Measurements from ENCODE around the gene DGKI.
"Not testable (repeated sequence)": the region's sequence is repeated elsewhere in the genome, so short reads cannot be mapped to it uniquely, and the experiment has no call there.

DGKI gene

DNA sequence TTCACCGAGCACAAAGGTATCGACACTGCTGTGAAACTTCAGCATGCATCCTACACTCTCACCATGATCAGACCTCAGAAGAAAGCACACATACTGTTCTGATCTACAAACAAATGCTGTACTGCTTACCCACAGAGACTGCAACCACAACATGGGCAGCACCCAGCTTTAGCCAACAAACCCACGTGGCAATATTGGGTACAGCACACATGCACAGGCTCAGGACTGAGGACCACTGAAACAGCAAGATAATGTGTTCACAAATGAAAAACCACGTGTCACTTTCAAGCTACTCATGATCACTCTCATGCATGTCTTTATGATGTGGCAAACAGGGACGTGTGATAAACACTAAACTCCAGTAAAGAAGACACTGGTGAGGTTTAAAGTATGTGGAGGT, 383.9 kb downstream of the DGKI start:
- no peak for DNase-seq (ENCODE audit: low spot score)

DNA sequence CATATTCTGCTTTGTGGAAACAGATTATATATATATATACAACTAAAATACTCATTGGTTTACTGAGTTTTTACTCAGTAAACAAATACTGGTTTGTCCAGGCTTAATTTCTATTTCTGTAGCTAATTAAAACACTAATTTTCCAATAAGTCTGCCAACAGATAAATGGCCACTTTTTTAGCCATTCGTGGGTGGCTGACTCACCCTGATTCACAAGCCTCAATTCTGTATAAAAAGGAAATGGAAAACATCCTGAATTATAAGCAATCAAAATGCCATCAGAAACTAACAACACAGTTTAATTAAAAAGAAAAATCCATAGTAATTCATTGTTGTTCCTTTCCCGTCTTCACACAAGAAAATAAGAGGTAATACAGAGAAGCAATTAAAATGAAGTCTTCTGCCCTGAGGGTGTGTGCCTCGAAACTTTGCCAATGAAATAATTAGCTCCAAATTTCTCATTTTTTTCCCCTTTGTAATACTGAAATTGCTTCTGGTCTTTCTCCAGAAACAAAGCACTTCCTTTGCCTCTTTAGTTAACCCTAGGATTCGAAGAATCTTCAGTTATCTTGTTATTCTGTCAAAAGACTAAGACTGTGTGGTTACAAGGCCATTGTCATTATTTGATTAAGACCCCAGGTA, 384.6 kb downstream of the DGKI start:
- DNase-seq (ENCODE audit: low spot score) = no peak

DNA sequence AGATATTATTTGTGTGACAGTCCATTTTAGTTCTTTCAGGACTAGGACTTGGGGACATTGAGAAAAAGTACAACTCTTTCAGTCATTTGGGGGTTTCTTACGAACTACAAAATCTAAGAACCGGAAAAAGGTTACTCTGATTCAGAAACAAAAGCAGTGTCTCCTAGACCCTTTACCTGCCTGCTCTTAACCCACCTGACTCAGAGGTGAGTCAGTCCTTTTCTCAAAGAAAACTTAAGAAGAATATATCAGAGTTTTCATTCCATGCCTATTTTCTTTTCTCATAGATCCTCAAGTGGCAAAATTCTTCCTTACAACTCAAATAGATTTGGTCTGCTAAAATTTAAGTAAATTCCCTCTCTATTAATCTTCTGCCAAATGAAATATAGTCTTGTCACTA, 388.4 kb downstream of the DGKI start:
- DNase-seq (ENCODE audit: low spot score) = no peak

- no peak for DNase-seq (ENCODE audit: low spot score)
Observed at GRCh38 chr7:137454767-137455166, 392.0 kb downstream of the DGKI start.

- peak; percentile 20 for DNase-seq (ENCODE audit: low spot score)
Observed at GRCh38 chr7:137454246-137454724, 392.5 kb downstream of the DGKI start.

DNA sequence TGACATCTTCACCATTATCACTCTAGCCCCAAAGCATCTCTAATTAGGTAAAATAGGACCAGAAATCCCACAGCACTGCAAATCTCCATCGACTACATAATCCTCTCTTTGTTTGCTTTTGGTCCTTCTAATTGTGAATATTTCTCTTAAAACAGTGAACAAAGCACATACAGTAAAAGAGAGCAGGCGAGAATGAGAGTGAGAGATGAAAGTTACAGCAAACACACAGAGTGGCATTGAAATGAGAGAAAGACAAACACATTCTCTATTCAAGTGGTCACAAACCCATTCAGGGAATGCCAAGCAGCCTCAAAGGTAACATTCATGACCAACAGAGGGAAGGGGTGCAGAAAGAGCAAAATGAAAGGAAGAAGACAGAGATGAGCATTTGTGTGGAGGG, 393.4 kb downstream of the DGKI start:
- DNase-seq (ENCODE audit: low spot score) = no peak

GRCh38 chr7:137449016-137449415, 397.8 kb downstream of the DGKI start:
- DNase-seq (ENCODE audit: low spot score) = no peak

- not testable (repeated sequence) for DNase-seq (ENCODE audit: low spot score)
Observed at GRCh38 chr7:137448572-137448971, 398.2 kb downstream of the DGKI start.

- no peak for DNase-seq (ENCODE audit: low spot score)
Observed at GRCh38 chr7:137446025-137446424, 400.7 kb downstream of the DGKI start.

- DNase-seq (ENCODE audit: low spot score) = no peak
Observed at GRCh38 chr7:137445268-137445667, 401.5 kb downstream of the DGKI start.

DNA sequence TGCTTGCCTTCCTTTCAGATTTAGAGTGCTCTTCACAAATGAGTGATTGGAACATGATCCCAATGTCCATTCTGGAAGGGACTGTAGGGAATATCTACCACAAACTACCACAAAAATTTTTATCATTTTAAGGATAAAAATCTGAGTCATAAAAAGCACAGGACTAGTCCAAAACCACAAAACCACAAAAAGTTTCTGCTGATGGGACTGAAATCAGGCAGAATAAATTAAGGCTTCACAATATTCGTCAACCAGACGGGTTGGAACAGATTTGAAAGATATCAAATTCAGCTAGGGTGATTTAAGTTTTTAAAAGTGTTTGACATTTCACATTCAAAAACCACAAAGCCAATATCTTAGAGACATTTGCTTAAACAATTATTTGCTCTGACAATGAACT, 403.2 kb downstream of the DGKI start:
- DNase-seq (ENCODE audit: low spot score) = no peak

- no peak for DNase-seq (ENCODE audit: low spot score)
Observed at GRCh38 chr7:137441451-137441850, 405.3 kb downstream of the DGKI start.

DNA sequence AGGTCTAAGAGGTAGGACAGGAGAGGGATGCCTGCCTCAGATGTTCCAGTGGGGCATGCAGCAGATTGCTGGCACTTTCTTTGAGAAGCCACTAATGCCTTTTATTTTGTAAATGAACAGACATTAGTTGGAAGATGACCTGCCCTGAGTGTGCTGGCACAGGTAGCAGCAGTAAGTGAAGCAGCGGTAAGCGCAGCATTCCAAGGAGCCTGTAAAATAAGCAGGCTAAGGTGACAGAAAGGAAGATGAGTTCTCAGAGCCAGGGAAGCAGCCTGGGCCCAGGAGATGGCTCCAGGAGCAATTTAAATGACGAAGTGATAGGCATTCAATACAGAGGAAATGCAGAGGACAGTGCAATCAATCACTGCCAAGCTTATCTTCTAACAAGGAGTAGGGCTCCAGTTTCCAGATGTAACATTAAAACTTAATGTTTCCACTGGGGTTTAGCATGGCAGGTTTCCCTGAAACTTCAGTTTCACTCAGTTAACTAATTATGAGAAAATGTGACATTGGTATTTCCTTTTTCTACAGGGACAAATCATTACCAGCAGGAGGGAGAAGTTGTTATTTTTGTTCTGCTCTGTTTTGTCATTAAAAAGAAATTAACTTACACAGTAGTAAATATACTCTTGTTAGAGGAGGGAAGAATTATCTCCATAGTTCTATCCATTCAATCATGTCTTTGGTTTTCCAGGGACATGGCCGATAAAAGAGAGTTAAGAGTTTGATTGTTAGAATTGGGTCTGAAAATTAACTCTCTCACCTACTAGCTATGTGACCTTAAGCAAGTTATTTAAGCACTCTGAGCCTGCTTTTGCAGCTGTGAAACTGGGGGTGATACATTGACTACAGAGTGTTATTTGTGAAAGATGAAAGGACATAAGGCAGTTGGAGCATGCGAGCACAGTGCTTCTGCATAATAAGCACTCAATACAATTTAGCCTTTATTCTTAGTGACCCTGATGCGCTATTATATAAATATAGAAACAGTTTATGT, 406.6 kb downstream of the DGKI start:
- no peak for DNase-seq (ENCODE audit: low spot score)

- no peak for DNase-seq (ENCODE audit: low spot score)
Observed at GRCh38 chr7:137434946-137435345, 411.8 kb downstream of the DGKI start.

- no peak for DNase-seq (ENCODE audit: low spot score)
Observed at GRCh38 chr7:137434530-137434929, 412.2 kb downstream of the DGKI start.

- no peak for DNase-seq (ENCODE audit: low spot score)
Observed at GRCh38 chr7:137423321-137423720, 423.5 kb downstream of the DGKI start.

DNA sequence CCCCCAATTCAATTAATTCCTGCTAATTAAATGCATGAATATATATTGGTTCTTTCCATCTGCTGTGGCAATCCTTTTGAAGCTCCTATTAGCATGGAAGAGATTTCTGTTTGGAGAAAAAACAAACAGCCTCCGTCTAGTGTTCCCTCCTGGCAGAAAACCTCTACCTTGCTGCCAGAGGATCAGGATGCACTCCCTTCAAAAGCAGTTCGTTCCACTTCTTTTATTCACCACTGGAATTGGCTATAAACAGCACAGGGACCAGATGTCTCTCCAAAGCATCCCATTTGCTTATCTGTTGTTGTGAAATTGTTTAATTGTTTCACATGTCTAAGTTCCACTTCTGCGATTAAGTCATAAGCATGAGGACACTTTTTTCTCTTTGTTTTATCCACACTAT, 425.4 kb downstream of the DGKI start:
- no peak for DNase-seq (ENCODE audit: low spot score)

DNA sequence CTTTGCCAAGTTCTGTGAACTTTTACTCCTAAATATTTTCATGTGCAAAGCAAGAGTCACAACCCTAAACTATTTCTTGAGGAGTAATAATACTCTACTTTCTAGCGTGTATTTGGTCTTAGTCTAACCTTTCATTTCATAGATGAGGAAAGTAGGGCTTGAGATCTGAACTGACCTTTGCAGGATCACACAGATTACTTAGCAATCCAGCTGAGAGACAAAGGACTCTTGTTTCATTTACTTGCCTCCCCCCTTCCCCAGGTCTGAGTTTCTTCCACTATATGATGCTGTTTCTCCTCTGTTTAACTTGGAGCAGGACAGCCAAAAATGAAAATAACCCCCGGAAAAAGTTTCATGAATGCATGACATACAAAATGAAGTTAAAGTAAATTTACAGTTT, 427.9 kb downstream of the DGKI start:
- no peak for DNase-seq (ENCODE audit: low spot score)

GRCh38 chr7:137417464-137417863, 429.3 kb downstream of the DGKI start:
- DNase-seq (ENCODE audit: low spot score) = no peak

- DNase-seq (ENCODE audit: low spot score) = no peak
Observed at GRCh38 chr7:137413901-137414300, 432.9 kb downstream of the DGKI start.

DNA sequence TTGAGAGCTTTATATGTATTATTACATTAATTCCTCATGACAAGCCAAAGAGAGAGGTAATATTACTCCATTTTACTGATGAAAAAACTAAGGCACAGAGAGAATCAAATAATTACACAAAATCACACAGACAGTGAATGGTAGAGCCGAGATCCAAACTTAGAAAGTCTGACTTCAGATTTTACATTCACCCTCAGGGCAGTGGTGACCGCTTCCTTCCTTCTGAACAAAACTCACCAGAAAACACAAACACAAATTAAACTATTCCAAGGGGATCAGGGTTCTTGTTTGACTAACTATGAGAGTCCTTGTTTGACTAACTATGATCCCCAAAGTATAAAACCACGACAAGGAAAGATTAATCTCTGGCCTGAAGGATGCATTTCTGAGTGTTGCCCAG, 435.3 kb downstream of the DGKI start:
- no peak for DNase-seq (ENCODE audit: low spot score)

DNA sequence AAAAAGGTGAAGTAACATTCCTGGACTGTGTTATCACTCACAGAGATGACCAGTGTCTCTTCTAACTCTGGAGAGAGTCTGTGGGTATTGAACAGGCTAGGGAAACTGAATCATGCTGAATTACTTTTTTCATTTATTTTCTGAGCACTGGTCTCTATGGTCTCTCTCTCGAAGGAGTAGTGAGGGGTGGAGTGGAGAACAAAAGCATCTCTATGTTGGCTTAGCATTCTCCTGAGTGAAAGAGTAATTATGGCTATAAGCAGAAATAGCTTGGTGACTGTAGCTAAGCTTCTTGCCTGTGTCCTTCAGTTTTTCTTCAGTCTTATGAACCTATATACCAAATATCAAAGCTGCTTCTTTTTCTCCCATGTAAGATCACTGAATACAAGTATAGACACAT, 438.6 kb downstream of the DGKI start:
- DNase-seq (ENCODE audit: low spot score) = no peak

GRCh38 chr7:137407078-137407477, 439.7 kb downstream of the DGKI start:
- DNase-seq (ENCODE audit: low spot score) = no peak

Measured in hematopoietic multipotent progenitor cell treated with erythropoietin and hydrocortisone succinate and interleukin-3 and kit ligand, for 15 days (in vitro differentiated cells).